Kidney epithelial cell (primary cell): ENCODE results near the gene MVK. TPM values are rescaled to one million over a fixed set of nuclear protein-coding genes. Genes with fewer than 3 reads are reported as not detected.

Experiments
- DNase-seq: peaks from one replicate; pipeline ENCODE4 v3.0.0-alpha.2; 2010; ENCODE audit warnings: low read depth
- H3K27me3 ChIP-seq: 2 replicates; pipeline ENCODE4 v1.6.0; 2011; ENCODE audit warnings: low read length; ENCODE audit not compliant: control insufficient read depth, insufficient read depth
- H3K36me3 ChIP-seq: 2 replicates; pipeline ENCODE4 v1.5.1; 2011; ENCODE audit warnings: low read length; ENCODE audit not compliant: control insufficient read depth, insufficient read depth
- H3K4me3 ChIP-seq: 2 replicates; pipeline ENCODE4 v1.5.1; 2011; ENCODE audit warnings: low read depth, mild to moderate bottlenecking, control low read depth, low read length
- CTCF ChIP-seq: IDR thresholded peaks from 2 replicates; pipeline ENCODE4 v1.5.1; 2011; ENCODE audit warnings: mild to moderate bottlenecking, moderate library complexity, low read length, control low read depth, inconsistent platforms; ENCODE audit not compliant: insufficient read depth, poor library complexity, severe bottlenecking
- total RNA-seq: library from RNA; depleted of rRNA; stranded (reverse); fragments of >200 nt; gene quantifications from 2 replicates; pipeline ENCODE4 v1.2.3, GENCODE V29; 2015

The MVK gene
- total RNA-seq, 1 donor from 2014 or later, result 25.4 TPM

GRCh38 chr12:109531411-109531810, 42.2 kb upstream of the MVK start:
- no peaks in the 10 kb centered on the region for H3K27me3 ChIP-seq
- TF ChIP-seq CTCF, result no peak

GRCh38 chr12:109532721-109533486, 40.7 kb upstream of the MVK start:
- H3K36me3 ChIP-seq, result no peaks in the 10 kb centered on the region
- H3K27me3 ChIP-seq, result no peaks in the 10 kb centered on the region
- no peak overlapping the region for H3K4me3 ChIP-seq
- TF ChIP-seq CTCF, result no peak
- DNase-seq, result no peak

More at GRCh38 chr12:109531411-109531810, 42.2 kb upstream of the MVK start:
- no peak for DNase-seq
- H3K4me3 ChIP-seq, result no peak overlapping the region
- no peaks in the 10 kb centered on the region for H3K36me3 ChIP-seq

- Histone ChIP-seq H3K36me3 (no peaks in the 10 kb centered on the region), H3K4me3 (no peak overlapping the region), H3K27me3 (no peaks in the 10 kb centered on the region)
- no peak for TF ChIP-seq CTCF
- no peak for DNase-seq
Observed at GRCh38 chr12:109533487-109533740, 40.2 kb upstream of the MVK start.

- TF ChIP-seq CTCF, result no peak
- Histone ChIP-seq H3K4me3 (no peak overlapping the region), H3K36me3 (no peaks in the 10 kb centered on the region), H3K27me3 (no peaks in the 10 kb centered on the region)
- DNase-seq, result no peak
Observed at GRCh38 chr12:109534456-109534855, 39.1 kb upstream of the MVK start.

- Histone ChIP-seq H3K4me3 (no peak overlapping the region), H3K27me3 (no peaks in the 10 kb centered on the region), H3K36me3 (no peaks in the 10 kb centered on the region)
- no peak for DNase-seq
- no peak for TF ChIP-seq CTCF
Observed at GRCh38 chr12:109535231-109535862, 38.2 kb upstream of the MVK start.

- no peak for DNase-seq
- H3K27me3 ChIP-seq, result no peaks in the 10 kb centered on the region
- no peak overlapping the region for H3K4me3 ChIP-seq
- H3K36me3 ChIP-seq, result no peaks in the 10 kb centered on the region
- no peak for TF ChIP-seq CTCF
Observed at GRCh38 chr12:109535863-109536250, 37.7 kb upstream of the MVK start.
